ENCODE measurements around the gene MAGEA9B.
"Not testable (repeated sequence)": the region's sequence is repeated elsewhere in the genome, so short reads cannot be mapped to it uniquely, and the experiment has no call there.

MAGEA9B gene

DNA sequence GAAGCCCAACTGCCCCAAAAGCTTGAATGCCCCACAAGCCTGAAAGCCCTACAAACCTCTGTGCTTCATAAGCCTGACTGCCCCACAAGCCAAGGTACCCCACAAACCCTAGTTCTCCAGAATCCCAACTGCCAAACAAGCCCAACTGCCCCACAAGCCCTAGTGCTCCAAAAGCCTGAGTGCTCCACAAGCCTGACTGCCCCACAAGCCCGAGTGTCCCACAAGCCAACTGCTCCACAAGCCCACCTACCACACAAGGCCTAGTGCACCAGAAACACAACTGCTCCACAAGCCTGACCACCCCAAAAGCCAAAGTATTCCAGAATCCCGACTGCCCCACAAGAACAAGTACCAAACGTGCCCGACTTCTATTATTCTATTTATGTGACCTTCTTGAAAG lies 23.9 kb downstream of the MAGEA9B start:
- no peaks in the 10 kb centered on the region for H3K9me2 ChIP-seq (replicated peaks; ENCODE audit: low read depth, low read length)
- H3K4me2 ChIP-seq (ENCODE audit: low read depth, low read length, poor library complexity, severe bottlenecking) = no peak overlapping the region
- H3K4me1 ChIP-seq (ENCODE audit: insufficient read depth, low read length, poor library complexity, severe bottlenecking) = no peaks in the 10 kb centered on the region
- H3K36me3 ChIP-seq (ENCODE audit: insufficient read depth, low read length) = no peaks in the 10 kb centered on the region
- no peaks in the 10 kb centered on the region for H3K27me3 ChIP-seq (ENCODE audit: insufficient read depth, low read length, poor library complexity, severe bottlenecking)
- no peak overlapping the region for H3K4me3 ChIP-seq (ENCODE audit: low read length, poor library complexity, severe bottlenecking)
- no peaks in the 10 kb centered on the region for H3K79me2 ChIP-seq (ENCODE audit: insufficient read depth, low read length)
- no peaks in the 10 kb centered on the region for H3F3A ChIP-seq (ENCODE audit: low read depth)
- H4K20me1 ChIP-seq (ENCODE audit: insufficient read depth, low read length, poor library complexity, severe bottlenecking) = no peaks in the 10 kb centered on the region
- TF ChIP-seq EZH2phosphoT487 (IDR thresholded peaks at IDR 0.05; ENCODE audit: borderline replicate concordance) = no peak
- TF ChIP-seq, protein P1, sequence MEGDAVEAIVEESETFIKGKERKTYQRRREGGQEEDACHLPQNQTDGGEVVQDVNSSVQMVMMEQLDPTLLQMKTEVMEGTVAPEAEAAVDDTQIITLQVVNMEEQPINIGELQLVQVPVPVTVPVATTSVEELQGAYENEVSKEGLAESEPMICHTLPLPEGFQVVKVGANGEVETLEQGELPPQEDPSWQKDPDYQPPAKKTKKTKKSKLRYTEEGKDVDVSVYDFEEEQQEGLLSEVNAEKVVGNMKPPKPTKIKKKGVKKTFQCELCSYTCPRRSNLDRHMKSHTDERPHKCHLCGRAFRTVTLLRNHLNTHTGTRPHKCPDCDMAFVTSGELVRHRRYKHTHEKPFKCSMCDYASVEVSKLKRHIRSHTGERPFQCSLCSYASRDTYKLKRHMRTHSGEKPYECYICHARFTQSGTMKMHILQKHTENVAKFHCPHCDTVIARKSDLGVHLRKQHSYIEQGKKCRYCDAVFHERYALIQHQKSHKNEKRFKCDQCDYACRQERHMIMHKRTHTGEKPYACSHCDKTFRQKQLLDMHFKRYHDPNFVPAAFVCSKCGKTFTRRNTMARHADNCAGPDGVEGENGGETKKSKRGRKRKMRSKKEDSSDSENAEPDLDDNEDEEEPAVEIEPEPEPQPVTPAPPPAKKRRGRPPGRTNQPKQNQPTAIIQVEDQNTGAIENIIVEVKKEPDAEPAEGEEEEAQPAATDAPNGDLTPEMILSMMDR (conservative IDR thresholded peaks at IDR 0.05; ENCODE audit: low read length) = no peak
- no peaks in the 10 kb centered on the region for H3K9me3 ChIP-seq (ENCODE audit: insufficient read depth, low read depth, low read length)
- H3K9ac ChIP-seq (ENCODE audit: low read depth, low read length, poor library complexity, severe bottlenecking) = no peak overlapping the region
- H2AFZ ChIP-seq (ENCODE audit: low read length) = no peak overlapping the region

DNA sequence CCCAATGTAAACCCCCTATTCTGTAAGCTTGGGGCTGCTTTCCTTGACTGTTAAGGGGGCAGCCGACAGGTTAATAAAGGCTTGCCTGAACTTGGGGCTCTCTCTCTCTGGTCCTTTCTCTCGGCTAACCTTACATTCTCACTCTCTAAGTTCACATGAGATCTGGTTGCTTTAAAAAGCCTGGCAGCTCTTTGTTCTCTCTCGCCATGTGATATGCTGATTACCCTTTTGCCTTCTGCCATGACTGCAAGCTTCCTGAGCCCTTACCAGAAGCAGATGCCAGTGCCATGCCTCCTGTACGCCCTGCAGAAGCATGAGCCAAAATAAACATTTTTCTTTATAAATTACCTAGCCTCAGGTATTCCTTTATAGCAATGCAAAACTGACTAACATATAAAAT lies 32.0 kb downstream of the MAGEA9B start:
- H3K4me1 ChIP-seq (ENCODE audit: insufficient read depth, low read length, poor library complexity, severe bottlenecking); H3K27me3 ChIP-seq (ENCODE audit: insufficient read depth, low read length, poor library complexity, severe bottlenecking); H3K9ac ChIP-seq (ENCODE audit: low read depth, low read length, poor library complexity, severe bottlenecking); H3K9me2 ChIP-seq (replicated peaks; ENCODE audit: low read depth, low read length); H2AFZ ChIP-seq (ENCODE audit: low read length); H3F3A ChIP-seq (ENCODE audit: low read depth); H3K4me3 ChIP-seq (ENCODE audit: low read length, poor library complexity, severe bottlenecking); H3K79me2 ChIP-seq (ENCODE audit: insufficient read depth, low read length); H3K9me3 ChIP-seq (ENCODE audit: insufficient read depth, low read depth, low read length); H3K4me2 ChIP-seq (ENCODE audit: low read depth, low read length, poor library complexity, severe bottlenecking); H3K36me3 ChIP-seq (ENCODE audit: insufficient read depth, low read length); H4K20me1 ChIP-seq (ENCODE audit: insufficient read depth, low read length, poor library complexity, severe bottlenecking): not testable (repeated sequence)

DNA sequence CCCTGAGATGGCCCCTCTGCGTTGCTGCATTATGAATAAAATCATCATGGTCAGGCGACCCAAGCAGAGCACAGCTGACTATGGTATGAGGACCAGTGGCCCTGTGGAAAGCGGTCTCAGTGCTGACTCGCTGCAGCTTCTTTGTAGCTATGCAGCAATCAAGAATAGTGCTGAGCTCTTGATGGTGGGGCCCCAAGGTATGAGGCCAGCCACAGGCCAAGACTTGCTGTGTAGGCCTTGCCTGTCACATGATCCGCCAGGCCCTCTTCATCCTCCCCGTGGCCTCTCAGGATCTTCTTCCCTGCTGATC lies 35.4 kb downstream of the MAGEA9B start:
- not testable (repeated sequence) for H3F3A ChIP-seq (ENCODE audit: low read depth); H3K36me3 ChIP-seq (ENCODE audit: insufficient read depth, low read length); H3K4me1 ChIP-seq (ENCODE audit: insufficient read depth, low read length, poor library complexity, severe bottlenecking); H3K9ac ChIP-seq (ENCODE audit: low read depth, low read length, poor library complexity, severe bottlenecking); H4K20me1 ChIP-seq (ENCODE audit: insufficient read depth, low read length, poor library complexity, severe bottlenecking); H3K27me3 ChIP-seq (ENCODE audit: insufficient read depth, low read length, poor library complexity, severe bottlenecking); H2AFZ ChIP-seq (ENCODE audit: low read length); H3K9me3 ChIP-seq (ENCODE audit: insufficient read depth, low read depth, low read length); H3K4me2 ChIP-seq (ENCODE audit: low read depth, low read length, poor library complexity, severe bottlenecking); H3K79me2 ChIP-seq (ENCODE audit: insufficient read depth, low read length); H3K9me2 ChIP-seq (replicated peaks; ENCODE audit: low read depth, low read length); H3K4me3 ChIP-seq (ENCODE audit: low read length, poor library complexity, severe bottlenecking)

DNA sequence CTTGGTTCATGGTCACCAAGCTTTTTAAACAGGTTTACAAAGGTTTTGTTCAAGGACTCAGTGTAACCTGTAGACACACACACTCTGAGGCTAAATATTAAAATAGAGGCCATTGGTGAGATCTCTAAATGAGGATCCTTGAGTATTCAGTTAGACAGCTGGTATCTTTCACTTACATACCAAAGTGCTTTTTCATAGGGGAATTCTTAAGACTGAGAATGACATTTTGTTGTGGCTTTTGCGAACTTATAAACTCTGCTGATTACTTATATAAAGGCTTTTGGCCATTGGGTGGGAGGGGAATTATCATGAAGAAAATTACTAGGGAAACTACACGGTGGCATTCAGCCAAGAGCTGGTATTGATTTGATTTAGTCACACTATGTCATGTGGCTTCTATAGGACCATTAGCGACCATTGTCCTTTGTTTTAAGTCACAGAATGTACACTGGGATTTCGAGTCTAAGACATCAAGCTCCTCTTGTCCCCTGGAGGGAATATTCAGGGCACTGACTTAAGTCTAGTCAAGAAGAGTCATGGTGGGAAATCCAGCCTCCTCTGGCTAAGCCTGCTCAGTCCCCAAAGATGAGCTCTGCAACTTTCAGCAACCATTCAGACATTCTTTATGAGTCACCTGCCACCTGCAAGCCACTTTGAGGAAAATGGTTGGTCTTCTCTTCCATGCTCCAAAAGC lies 35.9 kb downstream of the MAGEA9B start:
- not testable (repeated sequence) for H4K20me1 ChIP-seq (ENCODE audit: insufficient read depth, low read length, poor library complexity, severe bottlenecking); H3K36me3 ChIP-seq (ENCODE audit: insufficient read depth, low read length); H3K9me2 ChIP-seq (replicated peaks; ENCODE audit: low read depth, low read length); H3K4me3 ChIP-seq (ENCODE audit: low read length, poor library complexity, severe bottlenecking); H3K9ac ChIP-seq (ENCODE audit: low read depth, low read length, poor library complexity, severe bottlenecking); H3K4me1 ChIP-seq (ENCODE audit: insufficient read depth, low read length, poor library complexity, severe bottlenecking); H3K4me2 ChIP-seq (ENCODE audit: low read depth, low read length, poor library complexity, severe bottlenecking); H3K9me3 ChIP-seq (ENCODE audit: insufficient read depth, low read depth, low read length); H2AFZ ChIP-seq (ENCODE audit: low read length); H3F3A ChIP-seq (ENCODE audit: low read depth); H3K79me2 ChIP-seq (ENCODE audit: insufficient read depth, low read length); H3K27me3 ChIP-seq (ENCODE audit: insufficient read depth, low read length, poor library complexity, severe bottlenecking)

DNA sequence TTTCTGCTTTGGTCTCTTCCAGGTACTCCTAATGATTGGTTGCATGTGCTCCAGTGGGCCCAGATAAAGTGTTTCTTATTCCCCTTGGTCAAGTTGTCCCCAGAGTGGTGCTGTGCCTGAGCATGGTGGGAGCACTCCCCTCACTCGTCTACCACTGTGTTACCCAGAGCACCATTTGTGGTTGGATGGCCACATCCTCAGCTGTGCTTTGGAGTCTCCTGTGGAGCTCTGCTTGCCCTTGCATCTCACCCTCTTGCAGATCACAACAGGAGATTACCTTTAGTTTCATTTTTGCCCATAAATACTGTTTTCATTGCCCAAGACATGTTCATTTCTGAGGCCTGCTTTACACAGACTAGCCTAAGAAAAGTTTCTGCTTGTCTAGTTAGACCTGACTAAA lies 36.8 kb downstream of the MAGEA9B start:
- H3K27me3 ChIP-seq (ENCODE audit: insufficient read depth, low read length, poor library complexity, severe bottlenecking); H3K79me2 ChIP-seq (ENCODE audit: insufficient read depth, low read length); H4K20me1 ChIP-seq (ENCODE audit: insufficient read depth, low read length, poor library complexity, severe bottlenecking): not testable (repeated sequence)

DNA sequence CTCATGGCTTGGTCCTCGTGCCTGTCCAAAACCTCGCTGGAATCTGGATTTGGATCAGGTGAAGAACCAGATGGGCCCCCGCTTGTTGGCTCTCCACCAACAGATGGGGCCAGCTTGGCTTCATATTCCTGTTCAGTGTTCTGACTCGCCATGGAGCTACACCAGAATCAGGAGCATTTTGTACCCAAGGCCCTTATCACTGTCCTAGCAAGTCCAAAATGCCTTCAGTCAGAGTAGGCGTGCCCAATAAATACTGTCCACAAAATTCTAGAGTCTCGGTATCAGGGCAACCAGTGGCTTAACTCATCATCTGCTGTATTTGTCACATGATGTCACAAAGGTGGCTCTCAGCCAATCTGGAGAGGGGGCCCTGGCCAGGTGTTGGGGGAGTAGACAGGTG lies 37.6 kb downstream of the MAGEA9B start, which contains the start of gene HSFX3:
TSS of gene HSFX3 (minus strand) at position 224 of the 400 bp plus-strand sequence. CDS start at position 152, 72 bp downstream.
- H3K27me3 ChIP-seq (ENCODE audit: insufficient read depth, low read length, poor library complexity, severe bottlenecking); H3K9me3 ChIP-seq (ENCODE audit: insufficient read depth, low read depth, low read length); H3F3A ChIP-seq (ENCODE audit: low read depth); H3K4me1 ChIP-seq (ENCODE audit: insufficient read depth, low read length, poor library complexity, severe bottlenecking); H4K20me1 ChIP-seq (ENCODE audit: insufficient read depth, low read length, poor library complexity, severe bottlenecking); H3K4me3 ChIP-seq (ENCODE audit: low read length, poor library complexity, severe bottlenecking); H3K79me2 ChIP-seq (ENCODE audit: insufficient read depth, low read length); H3K9ac ChIP-seq (ENCODE audit: low read depth, low read length, poor library complexity, severe bottlenecking); H3K36me3 ChIP-seq (ENCODE audit: insufficient read depth, low read length); H3K9me2 ChIP-seq (replicated peaks; ENCODE audit: low read depth, low read length); H2AFZ ChIP-seq (ENCODE audit: low read length); H3K4me2 ChIP-seq (ENCODE audit: low read depth, low read length, poor library complexity, severe bottlenecking): not testable (repeated sequence)

More for the DNA sequence above, 36.8 kb downstream of the MAGEA9B start:
- H3K4me1 ChIP-seq (ENCODE audit: insufficient read depth, low read length, poor library complexity, severe bottlenecking); H3K9me2 ChIP-seq (replicated peaks; ENCODE audit: low read depth, low read length); H3K9ac ChIP-seq (ENCODE audit: low read depth, low read length, poor library complexity, severe bottlenecking); H3K4me2 ChIP-seq (ENCODE audit: low read depth, low read length, poor library complexity, severe bottlenecking); H3K36me3 ChIP-seq (ENCODE audit: insufficient read depth, low read length); H2AFZ ChIP-seq (ENCODE audit: low read length); H3K4me3 ChIP-seq (ENCODE audit: low read length, poor library complexity, severe bottlenecking); H3F3A ChIP-seq (ENCODE audit: low read depth); H3K9me3 ChIP-seq (ENCODE audit: insufficient read depth, low read depth, low read length): not testable (repeated sequence)

DNA sequence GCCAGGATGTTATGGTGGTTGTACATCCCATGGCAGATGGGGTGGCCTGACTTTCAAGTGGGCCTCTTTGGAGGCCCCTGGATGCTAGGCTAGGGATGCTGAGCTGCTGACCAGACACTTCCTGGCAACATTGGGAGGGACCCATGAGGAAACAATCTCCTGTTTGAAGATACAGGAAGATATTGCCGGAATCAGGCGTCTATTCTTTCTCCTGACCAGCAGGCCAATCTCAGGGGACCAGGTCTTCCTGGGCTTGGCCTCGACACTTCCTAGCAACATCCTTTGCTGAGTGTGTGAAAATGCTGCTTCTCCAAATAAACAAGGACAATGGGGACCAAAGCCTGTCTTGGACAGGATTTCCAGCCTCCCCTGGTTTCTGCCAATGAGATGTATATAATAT lies 39.5 kb downstream of the MAGEA9B start:
- H3F3A ChIP-seq (ENCODE audit: low read depth); H3K4me3 ChIP-seq (ENCODE audit: low read length, poor library complexity, severe bottlenecking); H3K27me3 ChIP-seq (ENCODE audit: insufficient read depth, low read length, poor library complexity, severe bottlenecking); H2AFZ ChIP-seq (ENCODE audit: low read length); H3K9ac ChIP-seq (ENCODE audit: low read depth, low read length, poor library complexity, severe bottlenecking); H3K4me2 ChIP-seq (ENCODE audit: low read depth, low read length, poor library complexity, severe bottlenecking); H4K20me1 ChIP-seq (ENCODE audit: insufficient read depth, low read length, poor library complexity, severe bottlenecking); H3K79me2 ChIP-seq (ENCODE audit: insufficient read depth, low read length); H3K9me2 ChIP-seq (replicated peaks; ENCODE audit: low read depth, low read length); H3K9me3 ChIP-seq (ENCODE audit: insufficient read depth, low read depth, low read length); H3K4me1 ChIP-seq (ENCODE audit: insufficient read depth, low read length, poor library complexity, severe bottlenecking); H3K36me3 ChIP-seq (ENCODE audit: insufficient read depth, low read length): not testable (repeated sequence)

Data from Loucy (cell line).